OCI-LY1 (cell line): ENCODE results near the gene TCF21.

Experiments used
- H2AFZ ChIP-seq: fragments of 200-600 bp; sonication (generic), shearing (Covaris generic); 2 replicates; pipeline ENCODE4 v1.6.0; 2014; ENCODE audit warnings: antibody characterized with exemption, mild to moderate bottlenecking, low read length
- H3F3A ChIP-seq: fragments of 200-600 bp; sonication (generic), shearing (Covaris generic); 2 replicates; pipeline ENCODE4 v1.6.0; 2014; ENCODE audit warnings: mild to moderate bottlenecking, antibody characterized with exemption, low read length, moderate library complexity; ENCODE audit not compliant: insufficient read depth
- H3K27ac ChIP-seq: fragments of 200-600 bp; sonication (generic); 2 replicates; pipeline ENCODE4 v1.5.1; 2014; ENCODE audit warnings: low read length, mixed run types, mild to moderate bottlenecking, low read depth; ENCODE audit not compliant: poor library complexity, severe bottlenecking
- H3K27me3 ChIP-seq: fragments of 200-600 bp; sonication (generic); 2 replicates; pipeline ENCODE4 v1.6.0; 2014; ENCODE audit warnings: antibody characterized with exemption, mild to moderate bottlenecking, low read length, moderate library complexity; ENCODE audit not compliant: insufficient read depth
- H3K36me3 ChIP-seq: fragments of 200-600 bp; sonication (generic); 2 replicates; pipeline ENCODE4 v1.6.1; 2014; ENCODE audit warnings: mild to moderate bottlenecking, antibody characterized with exemption, low read length, moderate library complexity, mixed read lengths; ENCODE audit not compliant: insufficient read depth
- H3K4me1 ChIP-seq: fragments of 200-600 bp; sonication (generic); 2 replicates; pipeline ENCODE4 v1.5.1; 2014; ENCODE audit warnings: mild to moderate bottlenecking, low read length, moderate library complexity; ENCODE audit not compliant: insufficient read depth, severe bottlenecking
- H3K4me2 ChIP-seq: fragments of 200-600 bp; sonication (generic), shearing (Covaris generic); 2 replicates; pipeline ENCODE4 v1.6.1; 2014; ENCODE audit warnings: low read length
- H3K4me3 ChIP-seq: fragments of 200-600 bp; sonication (generic); 2 replicates; pipeline ENCODE4 v1.5.1; 2014; ENCODE audit warnings: low read length, low read depth, mild to moderate bottlenecking, mixed read lengths; ENCODE audit not compliant: poor library complexity, severe bottlenecking
- H3K79me2 ChIP-seq: fragments of 200-600 bp; shearing (Covaris generic); 2 replicates; pipeline ENCODE4 v1.6.1; 2016; ENCODE audit warnings: mixed run types, low read length, mixed read lengths; ENCODE audit not compliant: insufficient read depth
- H3K9ac ChIP-seq: fragments of 200-600 bp; sonication (generic), shearing (Covaris generic); 2 replicates; pipeline ENCODE4 v1.6.1; 2014; ENCODE audit warnings: mild to moderate bottlenecking, low read length, mixed read lengths
- H3K9me2 ChIP-seq: fragments of 200-600 bp; sonication (generic), shearing (Covaris generic); 2 replicates; pipeline ENCODE4 v1.6.1; 2014; ENCODE audit warnings: low read depth, mild to moderate bottlenecking, low read length, mixed read lengths
- H3K9me3 ChIP-seq: fragments of 200-600 bp; shearing (Covaris generic); 2 replicates; pipeline ENCODE4 v1.6.1; 2014; ENCODE audit warnings: low read length, mixed read lengths
- H4K20me1 ChIP-seq: fragments of 200-600 bp; sonication (generic), shearing (Covaris generic); 2 replicates; pipeline ENCODE4 v1.6.0; 2016; ENCODE audit warnings: mild to moderate bottlenecking, low read length; ENCODE audit not compliant: insufficient read depth
- EZH2 ChIP-seq: fragments of 200-600 bp; sonication (generic), shearing (Covaris generic); IDR thresholded peaks from 2 replicates; pipeline ENCODE4 v1.8.0; 2017; ENCODE audit warnings: borderline replicate concordance, mixed run types, mild to moderate bottlenecking, antibody characterized with exemption, low read length, moderate library complexity, mixed read lengths
- TF ChIP-seq, protein P1 (sequence below): fragments of 200-600 bp; sonication (generic), shearing (Covaris generic); IDR thresholded peaks from 2 replicates; pipeline ENCODE4 v1.5.1; 2017; ENCODE audit warnings: mild to moderate bottlenecking, antibody characterized with exemption, low read length, moderate library complexity, mixed read lengths

The TCF21 gene

DNA sequence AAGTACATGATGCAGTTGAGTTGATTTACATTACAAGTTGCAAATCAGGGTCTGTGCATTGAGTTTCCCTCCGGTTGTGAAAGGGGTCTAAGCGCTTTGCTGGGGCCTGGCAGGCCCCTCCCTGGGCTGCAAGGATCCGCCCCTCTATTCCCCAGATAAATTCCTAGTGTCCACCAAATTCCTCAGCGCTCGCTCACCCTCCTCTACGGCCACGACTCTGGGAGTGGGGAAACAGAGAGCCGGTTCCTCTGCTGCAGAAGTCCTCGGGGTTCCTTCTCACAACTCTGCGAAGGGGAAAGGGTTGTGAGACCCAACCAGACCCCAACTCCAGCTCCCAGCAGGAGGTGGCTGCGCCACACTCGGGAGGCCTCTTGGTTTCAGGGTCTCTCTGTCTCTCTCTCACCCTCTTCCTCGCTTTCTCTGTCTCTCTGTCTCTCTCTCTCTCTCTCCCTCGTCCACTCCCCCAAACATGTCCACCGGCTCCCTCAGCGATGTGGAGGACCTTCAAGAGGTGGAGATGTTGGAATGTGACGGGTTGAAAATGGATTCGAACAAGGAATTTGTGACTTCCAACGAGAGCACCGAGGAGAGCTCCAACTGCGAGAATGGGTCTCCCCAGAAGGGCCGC lies at the start of gene TCF21:
TCF21 (plus strand) TSS at position 185 of the 628 bp plus-strand sequence; CDS start at position 470, 285 bp downstream.
- Histone ChIP-seq H3K9me2 (no peaks in the 10 kb centered on the region), H3K9ac (no peak within 1 kb of the TSS), H4K20me1 (no peaks in the 10 kb centered on the region), H3K4me3 (no peak within 1 kb of the TSS), H3F3A (no peaks in the 10 kb centered on the region), H3K27ac (no peak within 1 kb of the TSS), H3K27me3 (no peaks in the 10 kb centered on the region), H3K4me2 (no peak within 1 kb of the TSS), H3K79me2 (no peaks in the 10 kb centered on the region), H3K36me3 (no peaks in the 10 kb centered on the region), H3K9me3 (no peaks in the 10 kb centered on the region), H3K4me1 (no peaks in the 10 kb centered on the region), H2AFZ (no peak within 1 kb of the TSS)
- TF ChIP-seq, protein P1, sequence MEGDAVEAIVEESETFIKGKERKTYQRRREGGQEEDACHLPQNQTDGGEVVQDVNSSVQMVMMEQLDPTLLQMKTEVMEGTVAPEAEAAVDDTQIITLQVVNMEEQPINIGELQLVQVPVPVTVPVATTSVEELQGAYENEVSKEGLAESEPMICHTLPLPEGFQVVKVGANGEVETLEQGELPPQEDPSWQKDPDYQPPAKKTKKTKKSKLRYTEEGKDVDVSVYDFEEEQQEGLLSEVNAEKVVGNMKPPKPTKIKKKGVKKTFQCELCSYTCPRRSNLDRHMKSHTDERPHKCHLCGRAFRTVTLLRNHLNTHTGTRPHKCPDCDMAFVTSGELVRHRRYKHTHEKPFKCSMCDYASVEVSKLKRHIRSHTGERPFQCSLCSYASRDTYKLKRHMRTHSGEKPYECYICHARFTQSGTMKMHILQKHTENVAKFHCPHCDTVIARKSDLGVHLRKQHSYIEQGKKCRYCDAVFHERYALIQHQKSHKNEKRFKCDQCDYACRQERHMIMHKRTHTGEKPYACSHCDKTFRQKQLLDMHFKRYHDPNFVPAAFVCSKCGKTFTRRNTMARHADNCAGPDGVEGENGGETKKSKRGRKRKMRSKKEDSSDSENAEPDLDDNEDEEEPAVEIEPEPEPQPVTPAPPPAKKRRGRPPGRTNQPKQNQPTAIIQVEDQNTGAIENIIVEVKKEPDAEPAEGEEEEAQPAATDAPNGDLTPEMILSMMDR: no peak
- TF ChIP-seq EZH2: no peak

DNA sequence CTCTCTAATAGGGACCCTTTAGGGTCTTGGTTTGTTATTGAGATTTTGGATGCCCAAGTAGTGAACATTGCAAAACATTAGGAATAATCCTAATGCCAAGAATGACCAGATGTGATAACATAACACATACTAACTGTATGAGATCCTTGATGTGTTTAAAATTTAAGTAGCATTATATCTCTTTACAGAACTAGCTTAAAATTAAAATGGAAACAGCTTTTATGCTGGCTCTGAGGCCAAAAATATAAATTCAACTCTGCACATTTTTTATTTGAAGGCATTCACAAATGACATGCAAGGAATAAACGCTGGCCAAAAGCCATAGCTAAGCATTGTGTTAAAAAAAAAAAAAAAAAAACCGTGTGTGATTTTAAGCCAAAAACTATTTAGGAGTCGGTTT lies 47.7 kb upstream of the TCF21 start:
- no peak for TF ChIP-seq EZH2
- TF ChIP-seq, protein P1: no peak
- Histone ChIP-seq H3K9me3 (no peaks in the 10 kb centered on the region), H3K79me2 (no peaks in the 10 kb centered on the region), H2AFZ (no peak overlapping the region), H3K4me3 (no peak overlapping the region), H3K36me3 (no peaks in the 10 kb centered on the region), H3F3A (no peaks in the 10 kb centered on the region), H3K9ac (no peak overlapping the region), H3K4me2 (no peak overlapping the region), H3K4me1 (no peaks in the 10 kb centered on the region), H3K27ac (no peak overlapping the region), H4K20me1 (no peaks in the 10 kb centered on the region), H3K27me3 (no peaks in the 10 kb centered on the region), H3K9me2 (no peaks in the 10 kb centered on the region)

GRCh38 chr6:133843098-133843497 lies 45.8 kb upstream of the TCF21 start:
- Histone ChIP-seq H2AFZ (no peak overlapping the region), H3K27me3 (no peaks in the 10 kb centered on the region), H3K36me3 (no peaks in the 10 kb centered on the region), H3K4me3 (no peak overlapping the region), H4K20me1 (no peaks in the 10 kb centered on the region), H3K79me2 (no peaks in the 10 kb centered on the region), H3K9me3 (no peaks in the 10 kb centered on the region), H3K9ac (no peak overlapping the region), H3F3A (no peaks in the 10 kb centered on the region), H3K27ac (no peak overlapping the region), H3K9me2 (no peaks in the 10 kb centered on the region), H3K4me2 (no peak overlapping the region), H3K4me1 (no peaks in the 10 kb centered on the region)
- TF ChIP-seq EZH2: no peak
- TF ChIP-seq, protein P1: no peak
